GM12864 (cell line): ENCODE data around the gene FAM120B.

Source experiments
- DNase-seq: peaks from one replicate; pipeline ENCODE4 v3.0.0-alpha.2; 2011; ENCODE audit warnings: low read depth
- H3K4me3 ChIP-seq: 2 replicates; pipeline ENCODE4 v1.5.1; 2011; ENCODE audit warnings: mild to moderate bottlenecking, low read depth, low read length, control low read depth
- TF ChIP-seq, protein P1 (sequence below): IDR thresholded peaks from 2 replicates; pipeline ENCODE4 v1.5.1; 2011; ENCODE audit warnings: low read depth, mild to moderate bottlenecking, moderate library complexity, low read length, control low read depth, inconsistent platforms; ENCODE audit errors: missing control alignments

The FAM120B gene

DNA sequence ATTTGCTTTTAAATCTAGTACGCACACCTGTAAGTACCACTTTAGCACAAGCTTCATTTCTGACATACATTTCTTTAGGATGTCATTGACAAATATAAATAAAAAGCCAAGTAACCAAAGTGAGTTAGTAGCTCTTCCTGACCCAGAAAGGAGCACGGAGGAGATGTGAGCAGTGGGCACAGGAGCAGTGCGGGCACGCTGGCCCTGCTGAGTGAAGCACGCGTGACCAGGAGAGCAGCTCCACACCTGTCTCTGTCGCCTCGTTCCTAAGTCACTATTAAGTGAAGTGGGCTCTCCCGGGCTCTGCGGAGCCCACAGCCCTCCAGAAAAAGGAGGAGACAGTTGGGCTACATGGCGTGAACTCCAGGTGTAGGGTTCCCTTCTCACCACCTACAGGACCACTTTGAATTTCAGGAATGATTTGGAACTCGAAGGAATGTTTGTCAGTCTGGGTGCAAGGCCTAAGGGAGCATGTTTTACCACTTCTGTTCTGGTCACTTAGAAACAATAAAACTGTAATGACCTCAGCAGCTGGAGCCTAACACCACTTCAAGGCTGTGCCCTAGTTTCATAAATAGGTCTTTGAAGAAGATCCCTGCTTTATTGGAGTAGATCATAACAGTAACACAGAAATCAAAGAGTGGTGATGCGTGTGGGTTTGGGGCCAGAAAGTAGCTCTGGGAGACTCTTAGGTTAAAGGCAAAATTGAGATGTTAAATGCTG is 95.9 kb downstream of the FAM120B start:
- TF ChIP-seq, protein P1, sequence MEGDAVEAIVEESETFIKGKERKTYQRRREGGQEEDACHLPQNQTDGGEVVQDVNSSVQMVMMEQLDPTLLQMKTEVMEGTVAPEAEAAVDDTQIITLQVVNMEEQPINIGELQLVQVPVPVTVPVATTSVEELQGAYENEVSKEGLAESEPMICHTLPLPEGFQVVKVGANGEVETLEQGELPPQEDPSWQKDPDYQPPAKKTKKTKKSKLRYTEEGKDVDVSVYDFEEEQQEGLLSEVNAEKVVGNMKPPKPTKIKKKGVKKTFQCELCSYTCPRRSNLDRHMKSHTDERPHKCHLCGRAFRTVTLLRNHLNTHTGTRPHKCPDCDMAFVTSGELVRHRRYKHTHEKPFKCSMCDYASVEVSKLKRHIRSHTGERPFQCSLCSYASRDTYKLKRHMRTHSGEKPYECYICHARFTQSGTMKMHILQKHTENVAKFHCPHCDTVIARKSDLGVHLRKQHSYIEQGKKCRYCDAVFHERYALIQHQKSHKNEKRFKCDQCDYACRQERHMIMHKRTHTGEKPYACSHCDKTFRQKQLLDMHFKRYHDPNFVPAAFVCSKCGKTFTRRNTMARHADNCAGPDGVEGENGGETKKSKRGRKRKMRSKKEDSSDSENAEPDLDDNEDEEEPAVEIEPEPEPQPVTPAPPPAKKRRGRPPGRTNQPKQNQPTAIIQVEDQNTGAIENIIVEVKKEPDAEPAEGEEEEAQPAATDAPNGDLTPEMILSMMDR = no peak
- DNase-seq = no peak
- no peak overlapping the region for H3K4me3 ChIP-seq

DNA sequence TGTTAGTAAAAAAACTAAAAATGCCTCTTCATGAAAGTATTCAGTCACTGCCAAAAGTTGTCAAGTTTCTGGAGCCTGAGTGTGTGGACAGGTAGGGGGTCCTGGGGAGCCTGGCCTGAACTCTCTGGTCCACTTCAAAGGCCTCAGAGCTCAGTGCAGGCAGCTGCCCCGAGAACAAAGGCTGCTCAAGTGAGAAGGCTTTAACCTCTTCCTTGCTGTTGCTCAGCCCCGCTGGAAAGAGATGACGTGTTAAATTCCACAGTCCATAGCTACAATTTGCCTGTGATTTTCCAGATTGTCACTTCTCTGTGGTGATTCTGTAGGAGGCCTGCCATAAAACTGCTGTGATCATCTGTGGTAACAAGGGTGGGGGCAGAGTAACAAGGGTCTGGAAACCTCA is 96.9 kb downstream of the FAM120B start:
- TF ChIP-seq, protein P1 = no peak
- no peak overlapping the region for H3K4me3 ChIP-seq
- no peak for DNase-seq

DNA sequence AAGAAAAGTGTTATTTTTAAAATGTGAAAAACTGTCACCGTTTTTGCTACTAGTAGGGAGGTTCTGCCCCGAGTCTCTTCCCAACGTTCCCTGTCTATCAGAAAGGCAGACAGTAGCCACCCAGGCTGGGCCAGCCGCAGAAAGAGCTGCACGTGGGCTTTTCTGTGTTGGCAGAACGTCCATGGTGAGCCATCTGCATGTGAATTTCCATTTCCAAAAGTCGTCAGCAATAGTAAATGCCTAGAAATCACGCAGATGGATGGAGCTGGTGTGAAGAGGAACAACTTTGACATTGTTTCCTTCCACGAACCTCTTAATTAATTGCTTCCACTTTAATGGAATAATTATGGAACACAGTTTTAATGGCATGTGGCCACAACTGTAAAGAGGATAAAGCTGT is 97.5 kb downstream of the FAM120B start:
- DNase-seq = no peak
- TF ChIP-seq, protein P1 = no peak
- H3K4me3 ChIP-seq = no peak overlapping the region

DNA sequence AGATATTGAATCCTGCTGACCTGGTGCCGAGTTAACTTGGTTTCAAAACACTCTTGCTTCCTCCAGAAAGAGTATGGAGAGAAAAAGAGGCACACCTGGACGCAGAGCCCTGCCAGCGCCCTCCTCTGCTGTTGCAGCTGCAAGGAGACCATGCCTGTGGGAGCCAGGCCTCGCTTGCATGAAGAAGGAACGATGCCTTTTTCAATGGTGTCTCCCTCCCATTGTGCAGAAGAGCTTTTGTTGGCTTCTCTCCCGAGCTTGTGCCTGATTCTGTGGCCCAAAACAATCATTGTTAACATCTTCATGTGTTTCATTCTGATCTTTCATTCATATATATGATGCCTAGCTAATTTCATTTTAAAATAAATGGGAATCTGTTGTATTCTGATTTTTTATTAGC is 98.1 kb downstream of the FAM120B start:
- TF ChIP-seq, protein P1 = no peak
- DNase-seq = no peak

DNA sequence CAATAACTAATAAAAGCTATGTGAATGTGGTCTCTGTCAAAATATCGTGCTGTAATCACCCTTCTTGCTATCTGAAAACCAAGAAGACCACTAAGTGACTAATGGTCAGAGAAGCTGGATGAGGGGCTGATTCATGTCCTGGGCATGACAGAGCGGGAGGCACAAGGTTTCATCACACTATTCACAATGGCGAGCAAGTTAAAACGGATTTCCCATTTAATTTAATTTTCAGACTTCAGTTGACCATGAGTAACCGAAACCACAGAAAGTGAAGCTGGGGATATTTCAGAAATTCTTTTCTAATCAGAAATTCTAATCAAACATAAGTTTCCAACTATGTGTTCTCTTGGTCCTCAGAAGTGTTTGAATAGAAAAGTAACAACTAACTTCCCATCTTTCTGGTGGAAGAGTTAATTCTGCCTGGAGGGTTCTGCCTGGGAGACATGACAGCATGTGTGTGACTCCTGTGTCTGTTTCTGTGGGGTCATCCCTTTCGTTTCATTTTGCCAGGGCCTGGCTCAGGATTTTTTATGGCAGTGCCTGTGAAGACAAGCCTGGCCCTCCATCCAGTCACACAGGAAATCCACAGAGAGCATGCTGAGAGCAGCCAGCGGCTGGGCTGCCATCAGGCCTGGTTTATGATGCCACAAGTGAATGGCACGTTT is 98.9 kb downstream of the FAM120B start:
- no peak for DNase-seq
- no peak overlapping the region for H3K4me3 ChIP-seq
- TF ChIP-seq, protein P1 = no peak

More for the DNA sequence above, 98.1 kb downstream of the FAM120B start:
- no peak overlapping the region for H3K4me3 ChIP-seq

DNA sequence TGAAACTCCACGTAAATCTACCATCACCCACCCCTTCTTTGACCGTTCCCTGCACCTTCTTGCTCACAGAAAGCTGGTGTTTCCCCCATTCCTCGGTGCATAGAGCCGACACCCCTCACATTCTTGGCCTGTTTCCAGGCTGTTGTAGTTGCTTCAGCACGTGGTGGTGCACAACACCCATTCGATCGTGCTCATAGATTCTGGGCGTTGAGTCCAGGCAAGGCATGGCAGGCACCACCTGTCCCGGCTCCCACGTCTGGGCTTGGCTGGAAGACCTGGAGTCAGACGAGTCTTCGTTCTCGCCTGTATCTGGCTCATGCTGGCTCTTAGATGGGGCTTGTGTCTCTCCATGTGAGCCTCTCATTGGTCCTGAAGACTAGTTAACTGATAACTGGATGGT is 100.6 kb downstream of the FAM120B start:
- no peak overlapping the region for H3K4me3 ChIP-seq
- TF ChIP-seq, protein P1 = no peak
- DNase-seq = no peak
